HG03469 (cell line): ENCODE results near the gene SPEM3.

Source experiments
- ATAC-seq: cut with Tn5 transposase; IDR thresholded peaks from one replicate; pipeline ENCODE4 v1.9.1; 2021; ENCODE audit warnings: mild to moderate bottlenecking, moderate library complexity, moderate number of reproducible peaks; ENCODE audit not compliant: unreplicated experiment

The SPEM3 gene

DNA sequence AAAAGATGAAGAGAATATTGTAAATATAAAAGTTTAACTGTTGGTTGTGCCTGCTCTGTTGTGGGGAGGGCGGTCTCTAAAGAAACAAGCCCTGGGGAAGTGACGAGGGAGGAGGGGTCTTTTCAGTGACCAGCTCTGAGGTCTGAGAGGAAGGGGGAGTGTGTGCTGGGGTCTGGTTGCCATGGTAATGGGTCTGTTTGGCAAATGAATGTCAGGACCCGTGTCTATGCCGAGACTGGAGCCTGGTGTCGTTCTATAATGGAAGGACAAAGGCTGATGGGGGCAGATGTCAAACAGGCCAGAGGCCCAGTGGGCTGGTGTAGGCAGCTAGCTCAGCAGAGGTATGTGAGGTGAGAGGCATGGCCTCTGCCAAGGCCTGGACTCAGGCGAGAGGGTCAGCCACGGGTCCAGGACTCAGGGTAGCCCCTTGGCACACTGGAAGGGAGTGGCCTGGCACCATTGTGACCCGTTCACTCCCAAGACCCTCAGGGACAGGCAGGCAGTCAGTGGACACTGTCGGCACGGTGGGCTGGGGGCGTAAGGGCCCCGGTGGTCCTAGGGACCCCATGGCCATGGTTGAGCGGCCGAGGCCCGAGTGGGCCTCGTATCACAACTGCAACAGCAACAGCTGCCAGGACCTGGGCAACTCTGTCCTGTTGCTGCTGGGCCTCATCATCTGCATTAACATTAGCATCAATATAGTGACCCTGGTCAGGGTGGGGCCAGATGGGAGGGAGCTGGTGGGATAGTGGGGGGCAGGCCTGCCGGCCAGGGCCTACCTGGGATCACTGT, 8.6 kb upstream of the SPEM3 start, which contains the start of gene SPEM1:
TSS of gene SPEM1 (plus strand) at position 506 of the 792 bp plus-strand sequence. CDS start at position 567, 61 bp downstream.
- no peak for ATAC-seq

DNA sequence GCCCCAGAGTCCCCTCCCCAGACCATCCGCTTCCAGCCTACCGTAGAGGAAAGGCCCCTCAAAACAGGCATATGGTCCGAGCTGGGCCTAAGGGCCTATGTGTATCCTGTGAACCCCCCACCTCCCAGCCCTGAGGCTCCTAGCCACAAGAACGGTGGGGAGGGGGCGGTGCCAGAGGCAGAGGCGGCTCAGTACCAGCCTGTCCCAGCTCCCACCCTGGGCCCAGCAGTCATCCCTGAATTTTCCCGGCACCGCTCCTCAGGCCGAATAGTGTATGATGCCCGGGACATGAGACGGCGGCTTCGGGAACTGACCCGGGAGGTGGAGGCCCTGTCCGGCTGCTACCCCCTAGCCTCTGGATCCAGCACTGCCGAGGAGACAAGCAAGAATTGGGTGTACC, 7.5 kb upstream of the SPEM3 start:
- ATAC-seq = no peak

DNA sequence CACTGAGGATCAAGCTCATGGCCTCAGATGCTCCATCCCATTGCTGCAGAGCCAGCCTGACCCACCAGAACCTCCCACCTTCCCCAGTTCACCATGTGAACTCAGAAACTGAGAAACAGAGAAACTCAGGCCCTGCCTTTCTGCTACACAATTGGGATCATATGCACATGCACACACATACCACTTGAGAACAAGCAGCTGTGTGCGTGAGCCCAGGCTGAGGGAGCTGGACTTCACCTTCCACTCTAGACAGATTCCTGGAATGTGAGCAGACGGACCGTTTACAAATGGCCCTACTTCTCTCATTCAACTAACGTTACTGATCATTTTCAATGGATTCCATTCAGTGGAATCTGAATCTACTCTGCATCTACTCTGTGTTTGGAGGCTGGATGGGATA, 5.0 kb upstream of the SPEM3 start:
- ATAC-seq = no peak

DNA sequence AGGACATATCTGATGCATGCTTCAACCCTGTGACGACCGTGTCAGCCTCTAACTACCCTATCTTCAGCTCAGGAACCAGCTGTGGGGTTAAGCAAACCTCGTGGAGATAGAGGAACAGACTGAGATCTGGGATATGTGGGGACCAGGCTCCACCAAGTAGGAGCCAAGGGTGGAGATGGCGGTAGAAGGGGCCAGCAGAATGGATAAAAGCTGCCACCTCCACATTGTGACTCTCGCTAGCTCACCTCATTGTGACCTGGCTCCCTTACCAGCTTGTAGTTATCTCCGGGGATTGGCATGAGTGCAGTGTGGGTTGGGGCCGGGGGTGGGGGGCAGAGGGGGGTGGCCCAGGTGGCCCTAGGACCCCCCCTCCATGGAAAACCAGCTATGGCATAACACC, 3.3 kb upstream of the SPEM3 start, which contains the start of gene SPEM2:
TSS of gene SPEM2 (plus strand) at position 301 of the 400 bp plus-strand sequence. CDS start at position 374, 73 bp downstream.
- no peak for ATAC-seq

DNA sequence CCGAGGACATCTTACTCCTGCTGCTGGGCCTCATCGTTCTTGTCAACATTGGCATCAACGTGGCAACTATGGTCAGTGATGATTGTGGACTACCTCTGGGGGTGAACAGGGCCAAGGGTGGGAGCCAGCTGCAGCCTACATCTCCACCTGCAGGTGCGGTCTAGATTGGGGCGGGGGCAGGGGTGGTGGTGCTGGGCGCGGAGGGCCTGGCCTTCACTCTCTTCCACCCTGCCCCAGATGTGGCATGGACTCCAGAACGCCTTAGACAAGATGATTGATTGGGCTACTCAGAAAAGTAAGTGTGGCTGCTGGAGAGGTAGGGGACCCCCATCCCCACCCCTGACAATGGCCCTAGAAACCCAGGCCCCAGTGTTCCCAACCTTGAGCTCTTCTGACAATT, 2.9 kb upstream of the SPEM3 start:
- no peak for ATAC-seq

DNA sequence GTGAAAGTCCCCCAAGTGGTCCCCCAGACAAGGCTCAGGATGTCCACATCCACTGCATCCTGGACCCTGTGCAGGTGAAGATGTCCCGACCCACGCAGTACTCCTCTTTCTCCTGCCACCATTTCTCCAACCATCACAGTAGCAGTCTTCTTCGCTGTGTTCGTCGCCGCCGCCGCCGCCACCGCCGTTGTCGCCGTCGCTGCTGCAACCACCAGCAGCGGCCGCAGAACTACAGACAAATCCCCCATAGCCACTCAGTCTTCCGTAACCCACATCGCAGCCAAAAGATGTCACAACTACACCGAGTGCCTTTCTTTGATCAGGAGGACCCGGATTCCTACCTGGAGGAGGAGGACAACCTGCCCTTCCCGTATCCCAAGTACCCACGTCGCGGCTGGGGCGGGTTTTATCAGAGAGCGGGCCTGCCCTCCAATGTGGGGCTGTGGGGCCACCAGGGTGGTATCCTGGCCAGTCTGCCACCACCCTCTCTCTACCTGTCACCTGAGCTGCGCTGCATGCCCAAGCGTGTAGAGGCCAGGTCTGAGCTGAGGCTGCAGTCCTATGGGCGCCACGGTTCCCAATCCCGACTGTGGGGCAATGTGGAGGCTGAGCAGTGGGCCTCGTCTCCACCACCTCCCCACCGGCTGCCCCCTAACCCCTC, 2.3 kb upstream of the SPEM3 start:
- ATAC-seq = no peak

DNA sequence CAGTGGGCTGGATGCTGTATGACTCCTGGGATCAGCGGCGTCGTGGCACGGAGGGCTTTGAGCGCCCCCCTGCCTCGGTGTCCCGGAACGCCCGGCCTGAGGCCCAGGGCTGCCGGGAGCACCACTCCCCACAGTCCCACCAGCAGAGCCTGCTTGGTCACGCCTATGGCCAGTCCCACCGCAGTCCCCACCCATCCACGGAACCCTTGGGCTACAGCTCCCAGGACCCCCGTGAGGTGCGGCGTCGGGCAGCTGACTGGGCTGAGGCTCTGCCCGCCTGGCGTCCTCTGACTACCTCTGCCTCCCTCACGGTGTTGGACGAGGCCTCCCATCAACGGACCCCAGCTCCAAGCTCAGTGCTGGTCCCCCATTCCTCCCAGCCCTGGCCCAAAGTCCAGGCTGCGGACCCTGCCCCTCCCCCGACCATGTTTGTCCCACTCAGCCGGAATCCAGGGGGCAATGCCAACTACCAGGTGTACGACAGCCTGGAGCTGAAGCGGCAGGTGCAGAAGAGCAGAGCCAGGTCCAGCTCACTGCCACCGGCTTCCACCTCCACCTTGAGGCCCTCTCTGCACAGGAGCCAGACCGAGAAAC, 1.7 kb upstream of the SPEM3 start:
- ATAC-seq = no peak

DNA sequence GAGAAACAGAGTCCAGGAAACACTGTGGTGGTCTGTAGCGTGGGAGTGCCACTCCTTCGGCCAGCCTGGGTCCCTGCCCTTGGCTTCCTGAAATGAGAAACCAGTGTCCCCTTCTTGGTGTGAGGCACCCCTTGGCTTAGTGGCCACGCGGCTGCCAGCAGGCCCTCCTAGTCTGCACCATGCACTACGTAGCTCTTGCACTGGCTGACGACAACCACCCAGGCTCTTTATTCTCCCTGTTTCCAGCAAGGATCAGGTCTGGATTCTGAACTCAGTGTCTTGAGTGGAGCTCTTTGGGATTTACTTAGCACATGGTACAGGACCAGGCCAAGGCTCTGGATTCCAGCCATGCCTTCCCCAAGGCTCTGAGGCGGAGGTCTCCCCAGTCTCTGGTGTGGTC, 1.1 kb upstream of the SPEM3 start:
- ATAC-seq = no peak

DNA sequence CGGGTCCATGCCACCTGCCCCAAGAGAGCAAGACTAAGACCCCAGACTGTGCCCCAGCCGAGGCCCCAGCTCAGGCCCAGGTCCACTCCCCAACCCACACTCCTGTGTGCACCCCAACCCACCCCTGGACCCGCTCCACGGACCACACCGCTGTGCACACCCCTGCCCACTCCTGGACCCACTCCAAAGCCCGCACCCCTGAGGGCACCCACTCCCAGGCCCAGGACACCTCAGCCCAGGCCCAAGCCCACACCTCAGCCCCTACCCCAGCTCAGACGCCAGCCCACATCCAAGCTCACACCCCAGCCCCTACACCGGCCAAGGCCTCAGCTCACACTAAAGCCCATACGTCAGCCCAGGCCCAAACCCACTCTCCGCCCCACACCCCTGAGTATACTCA, 1.1 kb downstream of the SPEM3 start:
- no peak for ATAC-seq

DNA sequence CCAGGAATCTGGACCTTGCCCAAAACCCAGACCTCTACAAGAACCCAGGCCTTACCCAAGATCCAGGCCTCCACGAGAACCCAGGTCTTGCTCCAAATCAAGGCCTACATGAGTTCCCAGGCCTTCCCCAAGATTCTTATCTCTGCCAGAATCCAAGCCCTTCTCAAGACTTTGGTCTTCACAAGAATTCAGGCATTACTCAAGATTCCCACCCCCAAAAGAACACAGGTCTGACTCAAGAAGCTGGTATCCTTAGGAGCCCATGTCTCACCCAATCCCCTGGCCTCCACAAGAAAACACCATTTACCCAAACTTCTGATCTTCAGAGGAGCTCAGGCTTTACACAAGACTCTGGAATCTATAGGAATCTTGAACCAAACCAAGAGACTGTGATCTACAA, 2.6 kb downstream of the SPEM3 start:
- ATAC-seq = no peak

DNA sequence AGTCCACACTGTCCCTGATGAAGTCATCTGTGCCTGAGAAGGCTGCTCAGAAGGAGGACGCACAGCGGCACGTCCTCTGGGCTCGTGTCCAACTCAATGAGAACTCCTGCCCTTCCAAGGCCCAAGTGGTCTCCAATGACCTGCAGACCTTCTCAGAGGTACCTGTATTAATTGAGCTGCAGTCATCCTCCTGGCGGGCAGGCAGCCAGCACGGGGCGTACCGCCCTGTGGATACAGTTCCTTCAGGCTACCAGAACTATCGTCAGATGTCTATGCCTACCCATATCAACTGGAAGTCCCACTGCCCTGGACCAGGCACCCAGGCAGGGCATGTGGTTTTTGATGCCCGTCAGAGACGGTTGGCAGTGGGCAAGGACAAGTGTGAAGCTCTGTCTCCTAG, 3.6 kb downstream of the SPEM3 start:
- no peak for ATAC-seq

DNA sequence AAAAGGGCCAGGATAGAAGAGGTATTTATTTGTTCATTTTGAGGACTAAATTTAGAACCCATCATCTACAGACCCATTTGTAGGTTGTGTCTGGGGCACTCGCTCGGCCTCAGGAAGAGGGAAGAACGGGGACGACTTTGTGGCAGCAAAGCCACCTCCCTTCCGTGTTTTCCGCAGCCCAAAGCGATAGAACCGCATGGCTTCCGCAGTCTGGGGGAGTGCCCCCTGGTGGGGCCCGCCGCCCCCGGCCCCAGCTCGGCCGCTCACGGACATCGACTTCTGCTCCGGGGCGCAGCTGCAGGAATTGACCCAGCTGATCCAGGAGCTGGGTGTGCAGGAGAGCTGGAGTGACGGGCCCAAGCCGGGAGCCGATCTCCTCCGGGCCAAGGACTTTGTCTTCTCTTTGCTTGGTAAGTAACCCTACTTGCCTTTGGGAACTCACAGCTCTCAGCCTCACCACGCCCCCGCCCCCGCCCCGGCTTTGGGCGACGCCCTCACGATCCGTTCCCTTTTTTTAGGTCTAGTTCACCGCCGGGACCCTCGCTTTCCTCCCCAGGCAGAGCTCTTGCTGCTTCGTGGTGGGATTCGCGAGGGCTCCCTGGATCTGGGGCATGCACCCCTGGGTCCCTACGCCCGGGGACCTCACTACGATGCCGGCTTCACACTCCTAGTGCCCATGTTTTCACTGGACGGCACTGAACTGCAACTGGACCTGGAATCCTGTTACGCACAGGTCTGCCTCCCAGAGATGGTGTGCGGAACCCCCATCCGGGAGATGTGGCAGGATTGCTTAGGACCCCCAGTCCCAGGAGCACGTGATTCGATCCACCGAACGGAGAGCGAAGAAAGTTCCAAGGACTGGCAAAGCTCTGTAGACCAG, 7.3 kb downstream of the SPEM3 start:
- no peak for ATAC-seq

DNA sequence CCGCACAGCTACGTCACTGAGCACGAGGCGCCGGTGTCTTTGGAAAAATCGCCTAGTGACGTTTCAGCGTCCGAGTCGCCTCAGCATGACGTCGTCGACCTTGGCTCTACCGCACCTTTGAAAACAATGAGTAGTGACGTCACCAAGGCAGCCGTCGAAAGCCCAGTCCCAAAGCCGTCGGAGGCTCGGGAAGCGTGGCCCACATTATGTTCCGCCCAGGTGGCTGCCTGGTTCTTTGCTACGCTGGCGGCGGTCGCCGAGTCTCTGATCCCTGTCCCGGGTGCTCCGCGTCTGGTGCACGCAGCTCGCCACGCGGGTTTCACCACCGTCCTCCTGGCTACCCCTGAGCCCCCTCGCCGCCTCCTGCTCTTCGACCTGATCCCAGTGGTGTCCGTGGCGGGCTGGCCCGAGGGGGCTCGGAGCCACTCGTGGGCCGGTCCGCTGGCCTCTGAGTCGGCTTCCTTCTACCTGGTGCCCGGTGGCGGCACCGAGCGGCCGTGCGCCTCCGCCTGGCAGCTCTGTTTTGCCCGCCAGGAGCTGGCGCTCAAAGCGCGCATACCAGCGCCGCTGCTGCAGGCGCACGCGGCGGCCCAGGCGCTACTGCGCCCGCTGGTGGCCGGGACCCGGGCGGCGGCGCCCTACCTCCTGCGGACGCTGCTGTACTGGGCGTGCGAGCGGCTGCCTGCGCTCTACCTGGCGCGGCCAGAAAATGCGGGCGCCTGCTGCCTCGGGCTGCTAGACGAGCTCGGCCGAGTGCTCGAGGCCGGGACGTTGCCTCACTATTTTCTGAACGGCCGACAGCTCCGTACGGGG, 8.1 kb downstream of the SPEM3 start:
- no peak for ATAC-seq

DNA sequence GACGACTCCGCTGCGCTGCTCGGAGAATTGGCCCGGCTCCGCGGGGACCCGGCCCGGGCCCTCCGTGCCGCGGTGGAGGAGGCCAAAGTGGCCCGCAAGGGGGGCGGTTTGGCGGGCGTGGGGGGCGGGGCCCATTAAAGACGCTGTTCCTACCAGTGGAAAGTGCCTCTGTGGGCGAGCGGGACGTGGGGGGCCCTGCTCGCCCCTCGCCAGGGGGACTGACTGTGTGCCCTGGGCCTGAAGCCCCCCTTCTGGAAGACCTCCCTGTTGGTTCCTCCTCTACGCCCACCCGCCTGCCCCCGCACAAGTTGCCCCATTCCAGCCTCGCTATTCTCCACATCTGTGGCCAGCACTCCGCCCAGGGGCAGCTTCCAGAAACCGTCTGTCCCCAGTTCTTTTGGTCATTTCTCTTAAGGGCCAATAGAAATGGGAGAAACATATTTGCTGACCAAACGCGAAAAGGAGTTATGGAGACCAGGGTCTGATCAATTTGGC, 8.8 kb downstream of the SPEM3 start:
- no peak for ATAC-seq

DNA sequence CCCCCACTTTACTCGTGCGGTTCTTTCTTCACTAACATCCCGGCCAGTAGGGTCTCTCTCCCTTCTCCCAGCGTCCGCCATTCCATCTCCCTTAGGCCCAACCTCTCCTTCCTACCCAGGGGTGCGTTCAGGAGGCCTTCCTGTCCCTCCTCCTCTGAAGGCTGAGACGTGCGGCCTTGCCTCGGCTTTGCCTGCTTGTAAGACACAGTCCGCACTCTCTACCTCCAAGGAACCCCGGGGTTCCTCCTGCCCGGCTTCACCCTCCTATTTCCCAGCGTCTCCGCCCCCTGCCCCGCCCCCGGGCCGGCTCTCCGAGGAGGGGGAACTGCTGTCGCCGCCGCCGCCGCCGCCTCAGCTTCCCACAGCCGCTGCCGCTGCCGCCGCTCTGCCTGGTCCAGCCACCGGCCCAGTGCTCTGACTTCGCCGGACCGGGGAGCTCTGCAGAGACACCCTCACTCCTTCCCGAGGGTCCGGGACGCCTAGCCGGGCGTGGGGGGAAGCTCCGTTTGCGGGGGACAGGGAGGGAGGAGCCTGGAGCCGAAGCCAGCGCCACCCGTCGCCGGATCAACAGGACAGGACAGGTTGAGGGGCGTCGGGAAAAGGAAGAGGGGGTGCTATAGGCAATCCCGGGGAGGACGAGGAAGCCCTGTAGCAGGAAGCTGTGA, 9.4 kb downstream of the SPEM3 start:
- no peak for ATAC-seq

DNA sequence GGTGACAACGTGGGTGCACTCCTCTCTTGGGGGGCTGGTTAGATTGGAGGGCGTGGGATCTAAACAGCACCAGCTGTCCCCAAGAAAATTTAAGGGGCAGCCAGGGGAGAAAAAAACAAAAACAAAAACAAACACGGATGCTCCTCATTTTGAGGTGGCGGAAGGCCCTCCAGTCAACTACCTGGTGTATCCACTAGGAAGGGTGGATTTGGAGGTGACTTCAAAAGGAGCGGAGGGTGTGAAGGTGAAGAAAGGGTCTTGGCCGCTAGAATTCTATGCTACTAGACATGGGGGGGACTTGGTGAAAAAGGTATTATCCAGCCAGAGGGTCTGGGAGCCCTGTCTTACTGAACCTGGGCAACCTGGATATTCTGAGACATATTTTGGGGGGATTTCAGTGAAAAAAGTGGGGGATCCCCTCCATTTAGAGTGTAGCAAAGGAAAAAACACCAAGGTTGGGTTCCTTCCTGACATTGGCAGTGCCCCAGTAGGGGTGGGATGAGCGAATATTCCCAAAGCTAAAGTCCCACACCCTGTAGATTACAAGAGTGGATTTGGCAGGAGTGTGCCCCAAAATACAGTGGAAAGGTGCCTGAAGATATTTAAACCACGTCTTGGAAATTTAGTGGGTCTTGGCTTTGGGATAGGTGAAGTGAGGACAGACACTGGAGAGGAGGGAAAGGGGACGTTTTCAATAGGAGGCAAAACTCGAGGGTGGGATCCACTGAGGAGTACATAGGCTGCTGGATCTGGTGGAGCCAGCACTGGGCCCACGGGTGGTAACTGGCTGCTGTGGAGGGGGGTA, 10.2 kb downstream of the SPEM3 start:
- no peak for ATAC-seq

DNA sequence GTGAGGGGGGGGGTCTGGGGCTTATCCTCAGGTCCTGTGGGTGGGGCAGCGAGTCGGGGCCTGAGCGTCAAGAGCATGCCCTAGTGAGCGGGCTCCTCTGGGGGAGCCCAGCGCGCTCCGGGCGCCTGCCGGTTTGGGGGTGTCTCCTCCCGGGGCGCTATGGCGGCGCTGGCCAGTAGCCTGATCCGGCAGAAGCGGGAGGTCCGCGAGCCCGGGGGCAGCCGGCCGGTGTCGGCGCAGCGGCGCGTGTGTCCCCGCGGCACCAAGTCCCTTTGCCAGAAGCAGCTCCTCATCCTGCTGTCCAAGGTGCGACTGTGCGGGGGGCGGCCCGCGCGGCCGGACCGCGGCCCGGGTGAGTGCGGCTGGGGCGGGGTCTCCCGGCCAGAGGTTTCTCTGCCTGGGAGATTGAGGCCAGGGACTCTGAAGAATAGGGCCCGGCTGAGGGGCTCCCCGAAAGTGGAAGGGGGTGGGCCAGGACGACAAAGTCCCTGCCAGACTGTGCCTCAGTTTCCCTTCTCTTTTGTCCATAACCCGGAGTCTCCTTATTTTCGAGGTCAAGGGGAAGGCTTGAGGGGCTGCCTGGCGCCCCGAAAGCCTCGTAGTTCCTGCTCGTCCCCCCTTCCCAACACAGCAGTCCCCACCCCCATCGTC, 10.9 kb downstream of the SPEM3 start, which contains the start of gene FGF11:
TSS of gene FGF11 (plus strand) at position 51 of the 651 bp plus-strand sequence. CDS start at position 160, 109 bp downstream.
- ATAC-seq = no peak
